ENCODE results near the gene MAGI3. TPM values are rescaled to one million over a fixed set of nuclear protein-coding genes. Genes with fewer than 3 reads are reported as not detected.

The MAGI3 gene
- total RNA-seq, 1 donor from 2014 or later, result 1.0 TPM

- Mint-ChIP-seq H3K27ac (no peak overlapping the region), H3K27me3 (peaks cover 3% of the 10 kb centered on the region), H3K36me3 (ENCODE audit: low read depth) (no peaks in the 10 kb centered on the region), H3K4me3 (no peak overlapping the region), H3K4me1 (no peaks in the 10 kb centered on the region), H3K9me3 (no peaks in the 10 kb centered on the region)
- ATAC-seq (ENCODE audit: low read depth) (no peak), DNase-seq (no peak)
- intact Hi-C loops (cut with micrococcal nuclease), result no loop called here
- TF ChIP-seq CTCF (IDR thresholded peaks at IDR 0.05), result no peak
- CTCF ChIA-PET, result no interaction called here
- POLR2A ChIA-PET, result no interaction called here
Observed at GRCh38 chr1:113615425-113615824, 225.1 kb downstream of the MAGI3 start.

- DNase-seq, result no peak
- Mint-ChIP-seq H3K27ac (no peak overlapping the region), H3K4me1 (no peaks in the 10 kb centered on the region), H3K9me3 (no peaks in the 10 kb centered on the region), H3K27me3 (peaks cover 3% of the 10 kb centered on the region), H3K4me3 (no peak overlapping the region), H3K36me3 (ENCODE audit: low read depth) (no peaks in the 10 kb centered on the region)
- ATAC-seq (ENCODE audit: low read depth), result no peak
- POLR2A ChIA-PET, result no interaction called here
- TF ChIP-seq CTCF (IDR thresholded peaks at IDR 0.05), result no peak
- intact Hi-C loops (cut with micrococcal nuclease), result no loop called here
- CTCF ChIA-PET, result no interaction called here
Observed at GRCh38 chr1:113616156-113616555, 225.8 kb downstream of the MAGI3 start.

GRCh38 chr1:113617438-113618141 lies 227.3 kb downstream of the MAGI3 start:
- intact Hi-C loops (cut with micrococcal nuclease), result no loop called here
- Mint-ChIP-seq H3K27ac (no peak overlapping the region), H3K4me1 (no peaks in the 10 kb centered on the region), H3K36me3 (ENCODE audit: low read depth) (no peaks in the 10 kb centered on the region), H3K27me3 (peaks cover 2% of the 10 kb centered on the region), H3K9me3 (no peaks in the 10 kb centered on the region), H3K4me3 (no peak overlapping the region)
- ATAC-seq (ENCODE audit: low read depth) (no peak), DNase-seq (no peak)
- no peak for TF ChIP-seq CTCF (IDR thresholded peaks at IDR 0.05)
- CTCF ChIA-PET, result no interaction called here
- POLR2A ChIA-PET, result no interaction called here

- POLR2A ChIA-PET, result no interaction called here
- no peak for TF ChIP-seq CTCF (IDR thresholded peaks at IDR 0.05)
- ATAC-seq (ENCODE audit: low read depth) (no peak), DNase-seq (no peak)
- intact Hi-C loops (cut with micrococcal nuclease), result no loop called here
- CTCF ChIA-PET, result no interaction called here
- Mint-ChIP-seq H3K4me3 (no peak overlapping the region), H3K9me3 (peaks cover 16% of the 10 kb centered on the region), H3K4me1 (no peaks in the 10 kb centered on the region), H3K36me3 (ENCODE audit: low read depth) (no peaks in the 10 kb centered on the region), H3K27me3 (peaks cover 3% of the 10 kb centered on the region), H3K27ac (no peak overlapping the region)
Observed at GRCh38 chr1:113628997-113629396, 238.7 kb downstream of the MAGI3 start.

GRCh38 chr1:113630340-113631327 lies 240.3 kb downstream of the MAGI3 start:
- Mint-ChIP-seq H3K4me3 (no peak overlapping the region), H3K36me3 (ENCODE audit: low read depth) (no peaks in the 10 kb centered on the region), H3K27ac (no peak overlapping the region), H3K9me3 (peaks cover 16% of the 10 kb centered on the region), H3K27me3 (peaks cover 3% of the 10 kb centered on the region), H3K4me1 (no peaks in the 10 kb centered on the region)
- no peak for ATAC-seq (ENCODE audit: low read depth)
- ChIA-PET CTCF (no interaction called here), POLR2A (no interaction called here)
- intact Hi-C loops (cut with micrococcal nuclease), result no loop called here
- no peak for TF ChIP-seq CTCF (IDR thresholded peaks at IDR 0.05)
- no peak for DNase-seq
